ENCODE measurements around the gene TEX14. TPM values are rescaled to one million over a fixed set of nuclear protein-coding genes. Genes with fewer than 3 reads are reported as not detected.
"Not testable (repeated sequence)": the region's sequence is repeated elsewhere in the genome, so short reads cannot be mapped to it uniquely, and the experiment has no call there.

The TEX14 gene
- total RNA-seq, 1 donor from 2014 or later, result 0.34 TPM

DNA sequence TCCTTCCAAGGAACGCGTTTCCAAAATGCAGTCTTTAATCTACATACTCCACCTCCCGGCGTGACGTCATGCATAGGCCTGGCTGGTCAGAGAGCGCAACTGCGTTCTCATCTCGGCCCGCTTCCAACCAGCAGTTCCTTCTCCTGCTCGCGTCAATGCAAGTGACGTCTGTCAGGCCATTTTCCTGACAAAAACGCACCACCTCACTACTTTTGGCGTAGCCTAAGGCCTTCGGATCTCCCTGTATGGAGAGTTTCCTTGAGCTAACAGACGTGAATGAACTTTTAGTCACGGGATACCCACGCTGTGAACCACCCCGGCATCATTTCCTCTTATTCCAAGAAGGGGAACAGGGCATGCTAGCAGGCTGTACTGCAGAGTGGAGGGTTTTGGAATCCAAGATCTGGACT lies 25.0 kb downstream of the TEX14 start:
- TF ChIP-seq, protein P1, sequence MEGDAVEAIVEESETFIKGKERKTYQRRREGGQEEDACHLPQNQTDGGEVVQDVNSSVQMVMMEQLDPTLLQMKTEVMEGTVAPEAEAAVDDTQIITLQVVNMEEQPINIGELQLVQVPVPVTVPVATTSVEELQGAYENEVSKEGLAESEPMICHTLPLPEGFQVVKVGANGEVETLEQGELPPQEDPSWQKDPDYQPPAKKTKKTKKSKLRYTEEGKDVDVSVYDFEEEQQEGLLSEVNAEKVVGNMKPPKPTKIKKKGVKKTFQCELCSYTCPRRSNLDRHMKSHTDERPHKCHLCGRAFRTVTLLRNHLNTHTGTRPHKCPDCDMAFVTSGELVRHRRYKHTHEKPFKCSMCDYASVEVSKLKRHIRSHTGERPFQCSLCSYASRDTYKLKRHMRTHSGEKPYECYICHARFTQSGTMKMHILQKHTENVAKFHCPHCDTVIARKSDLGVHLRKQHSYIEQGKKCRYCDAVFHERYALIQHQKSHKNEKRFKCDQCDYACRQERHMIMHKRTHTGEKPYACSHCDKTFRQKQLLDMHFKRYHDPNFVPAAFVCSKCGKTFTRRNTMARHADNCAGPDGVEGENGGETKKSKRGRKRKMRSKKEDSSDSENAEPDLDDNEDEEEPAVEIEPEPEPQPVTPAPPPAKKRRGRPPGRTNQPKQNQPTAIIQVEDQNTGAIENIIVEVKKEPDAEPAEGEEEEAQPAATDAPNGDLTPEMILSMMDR (IDR thresholded peaks at IDR 0.05; ENCODE audit: unreplicated experiment), result no peak
- Mint-ChIP-seq H3K27ac (no peak overlapping the region), H3K36me3 (no peaks in the 10 kb centered on the region), H3K9me3 (no peaks in the 10 kb centered on the region), H3K4me3 (no peak overlapping the region), H3K4me1 (peaks cover 20% of the 10 kb centered on the region), H3K27me3 (ENCODE audit: low read depth) (no peaks in the 10 kb centered on the region)
- DNase-seq (ENCODE audit: low spot score in 2 of 2, unreplicated experiment in 2 of 2), result no peak

DNA sequence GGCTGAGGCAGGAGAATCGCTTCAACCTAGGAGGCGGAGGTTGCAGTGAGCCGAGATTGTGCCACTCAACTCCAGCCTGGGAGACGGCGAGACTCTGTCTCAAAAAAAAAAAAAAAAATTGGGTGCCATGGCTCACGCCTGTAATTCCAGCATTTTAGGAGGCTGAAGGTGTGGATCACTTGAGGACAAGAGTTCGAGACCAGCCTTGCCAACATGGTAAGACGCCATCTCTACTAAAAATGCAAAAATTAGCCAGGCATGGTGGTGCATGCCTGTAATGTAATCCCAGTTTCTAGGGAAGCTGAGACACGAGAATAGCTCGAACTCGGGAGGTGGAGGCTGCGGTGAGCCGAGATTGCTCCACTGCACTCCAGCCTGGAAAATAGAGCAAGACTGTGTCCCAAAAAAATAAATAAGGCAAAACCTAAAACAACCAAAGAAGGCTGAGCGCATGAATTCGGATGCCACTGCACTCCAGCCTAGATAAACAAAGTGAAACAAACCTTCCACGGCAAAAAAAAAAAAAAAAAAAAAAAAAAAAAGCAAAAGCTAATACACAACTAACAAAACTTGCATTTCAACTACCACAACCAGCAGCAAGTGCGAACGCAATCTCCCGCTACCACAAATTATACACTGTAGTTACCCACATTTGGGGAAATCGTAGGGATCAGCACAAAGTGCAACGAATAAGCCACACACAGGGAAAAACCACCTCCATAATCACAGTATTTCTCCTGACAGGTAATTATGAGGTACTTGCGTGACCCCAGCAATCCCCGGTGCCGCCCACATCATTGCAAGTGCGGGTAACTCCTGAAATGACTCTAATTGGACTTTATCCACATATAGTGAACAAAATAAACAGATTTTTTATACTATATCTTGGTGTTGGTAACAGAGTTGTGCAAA lies 25.6 kb downstream of the TEX14 start:
- H3K4me1 Mint-ChIP-seq, result peaks cover 18% of the 10 kb centered on the region
- no peak for DNase-seq (ENCODE audit: low spot score in 2 of 2, unreplicated experiment in 2 of 2)
- no peaks in the 10 kb centered on the region for H3K27me3 Mint-ChIP-seq (ENCODE audit: low read depth)
- H3K4me3 Mint-ChIP-seq, result no peak overlapping the region
- no peak overlapping the region for H3K27ac Mint-ChIP-seq
- H3K9me3 Mint-ChIP-seq, result no peaks in the 10 kb centered on the region
- H3K36me3 Mint-ChIP-seq, result no peaks in the 10 kb centered on the region
- TF ChIP-seq, protein P1 (IDR thresholded peaks at IDR 0.05; ENCODE audit: unreplicated experiment), result no peak

- no peaks in the 10 kb centered on the region for H3K27me3 Mint-ChIP-seq (ENCODE audit: low read depth)
- H3K9me3 Mint-ChIP-seq, result no peaks in the 10 kb centered on the region
- TF ChIP-seq, protein P1 (IDR thresholded peaks at IDR 0.05; ENCODE audit: unreplicated experiment), result no peak
- H3K4me3 Mint-ChIP-seq, result no peak overlapping the region
- H3K4me1 Mint-ChIP-seq, result peaks cover 8% of the 10 kb centered on the region
- H3K36me3 Mint-ChIP-seq, result no peaks in the 10 kb centered on the region
- H3K27ac Mint-ChIP-seq, result no peak overlapping the region
- no peak for DNase-seq (ENCODE audit: low spot score in 2 of 2, unreplicated experiment in 2 of 2)
Observed at GRCh38 chr17:58664302-58664701, 27.5 kb downstream of the TEX14 start.

- TF ChIP-seq, protein P1 (IDR thresholded peaks at IDR 0.05; ENCODE audit: unreplicated experiment), result no peak
- no peak for DNase-seq (ENCODE audit: low spot score in 2 of 2, unreplicated experiment in 2 of 2)
- Mint-ChIP-seq H3K27me3 (ENCODE audit: low read depth) (no peaks in the 10 kb centered on the region), H3K36me3 (no peaks in the 10 kb centered on the region), H3K4me1 (peaks cover 6% of the 10 kb centered on the region), H3K4me3 (no peak overlapping the region), H3K9me3 (no peaks in the 10 kb centered on the region), H3K27ac (no peak overlapping the region)
Observed at GRCh38 chr17:58661499-58661898, 30.3 kb downstream of the TEX14 start.

DNA sequence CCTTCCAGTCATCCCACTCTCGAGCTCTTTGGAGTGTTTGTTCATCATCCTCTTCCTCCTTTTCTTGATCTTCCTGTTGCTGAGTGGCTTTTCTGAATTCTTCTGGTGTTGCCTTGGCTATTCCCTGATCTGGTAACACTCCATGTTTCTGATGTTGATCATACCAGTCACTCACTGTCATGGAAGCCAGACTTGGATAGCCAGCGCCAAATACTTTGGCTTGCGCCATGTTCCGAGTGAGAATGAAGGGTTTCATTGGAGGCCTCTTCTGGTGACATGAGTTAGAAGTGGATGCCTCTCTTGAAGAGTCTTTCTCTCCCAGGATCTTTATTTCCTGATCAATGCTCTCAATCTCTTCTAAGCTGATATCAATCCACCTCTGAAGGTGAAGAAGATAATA lies 31.2 kb downstream of the TEX14 start:
- Mint-ChIP-seq H3K36me3 (no peaks in the 10 kb centered on the region), H3K4me3 (peak overlapping the region; percentile 42), H3K27me3 (ENCODE audit: low read depth) (no peaks in the 10 kb centered on the region), H3K9me3 (no peaks in the 10 kb centered on the region), H3K4me1 (peaks cover 6% of the 10 kb centered on the region), H3K27ac (peak overlapping the region; percentile 1)
- DNase-seq (ENCODE audit: low spot score in 2 of 2, unreplicated experiment in 2 of 2), result no peak
- TF ChIP-seq, protein P1 (IDR thresholded peaks at IDR 0.05; ENCODE audit: unreplicated experiment), result no peak

DNA sequence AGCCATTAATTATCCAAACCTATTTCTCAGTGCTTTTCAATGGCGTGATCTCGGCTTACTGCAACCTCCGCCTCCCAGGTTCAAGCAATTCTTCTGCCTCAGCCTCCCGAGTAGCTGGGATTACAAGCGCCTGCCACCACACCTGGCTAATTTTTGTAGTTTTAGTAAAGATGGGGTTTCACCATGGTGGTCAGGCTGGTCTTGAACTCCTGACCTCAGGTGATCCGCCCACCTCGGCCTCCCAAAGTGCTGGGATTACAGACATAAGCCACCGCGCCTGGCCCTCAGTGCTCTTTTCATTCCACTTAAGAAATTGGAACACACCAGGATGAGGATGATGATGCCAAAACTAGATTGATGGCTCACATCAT lies 32.1 kb downstream of the TEX14 start:
- H3K27ac Mint-ChIP-seq, result peak overlapping the region; percentile 100
- H3K9me3 Mint-ChIP-seq; H3K27me3 Mint-ChIP-seq (ENCODE audit: low read depth); H3K4me1 Mint-ChIP-seq; H3K36me3 Mint-ChIP-seq; DNase-seq (ENCODE audit: low spot score in 2 of 2, unreplicated experiment in 2 of 2): not testable (repeated sequence)
- peak overlapping the region; percentile 71 for H3K4me3 Mint-ChIP-seq
